GM12891 (cell line): ENCODE measurements around the gene PRKN.

Source experiments
- PAX5 ChIP-seq: IDR thresholded peaks from 2 replicates; pipeline ENCODE4 v1.6.1; 2011; ENCODE audit warnings: low read length, moderate library complexity, mild to moderate bottlenecking; ENCODE audit not compliant: insufficient read depth, severe bottlenecking
- POLR2A ChIP-seq: IDR thresholded peaks from 2 replicates; pipeline ENCODE4 v1.6.1; 2011; ENCODE audit warnings: low read depth, low read length, control low read depth
- POLR2AphosphoS5 ChIP-seq: IDR thresholded peaks from 2 replicates; pipeline ENCODE4 v1.6.1; 2011; ENCODE audit warnings: low read depth, low read length, control low read depth
- POU2F2 ChIP-seq: IDR thresholded peaks from 2 replicates; pipeline ENCODE4 v1.6.1; 2011; ENCODE audit warnings: low read depth, mild to moderate bottlenecking, control low read depth, low read length, moderate library complexity
- SPI1 ChIP-seq: IDR thresholded peaks from 2 replicates; pipeline ENCODE4 v1.6.1; 2011; ENCODE audit warnings: low read depth, low read length, control low read depth
- TAF1 ChIP-seq: IDR thresholded peaks from 2 replicates; pipeline ENCODE4 v1.6.1; 2011; ENCODE audit warnings: low read depth, low read length, control low read depth

GRCh38 chr6:162770955-162771354 is 43.4 kb upstream of the PRKN start:
- TF ChIP-seq POLR2A (no peak), TAF1 (no peak), POLR2AphosphoS5 (no peak), SPI1 (no peak), POU2F2 (no peak), PAX5 (no peak)
